Kidney epithelial cell (primary cell): ENCODE results near the gene SH3GL2. TPM values are rescaled to one million over a fixed set of nuclear protein-coding genes. Genes with fewer than 3 reads are reported as not detected.

Experiments
- DNase-seq: peaks from one replicate; pipeline ENCODE4 v3.0.0-alpha.2; 2010; ENCODE audit warnings: low read depth
- H3K27me3 ChIP-seq: 2 replicates; pipeline ENCODE4 v1.6.0; 2011; ENCODE audit warnings: low read length; ENCODE audit not compliant: control insufficient read depth, insufficient read depth
- H3K36me3 ChIP-seq: 2 replicates; pipeline ENCODE4 v1.5.1; 2011; ENCODE audit warnings: low read length; ENCODE audit not compliant: control insufficient read depth, insufficient read depth
- H3K4me3 ChIP-seq: 2 replicates; pipeline ENCODE4 v1.5.1; 2011; ENCODE audit warnings: low read depth, mild to moderate bottlenecking, control low read depth, low read length
- CTCF ChIP-seq: IDR thresholded peaks from 2 replicates; pipeline ENCODE4 v1.5.1; 2011; ENCODE audit warnings: mild to moderate bottlenecking, moderate library complexity, low read length, control low read depth, inconsistent platforms; ENCODE audit not compliant: insufficient read depth, poor library complexity, severe bottlenecking
- total RNA-seq: library from RNA; depleted of rRNA; stranded (reverse); fragments of >200 nt; gene quantifications from 2 replicates; pipeline ENCODE4 v1.2.3, GENCODE V29; 2015

SH3GL2 gene
- total RNA-seq, 1 donor from 2014 or later: 3.5 TPM

DNA sequence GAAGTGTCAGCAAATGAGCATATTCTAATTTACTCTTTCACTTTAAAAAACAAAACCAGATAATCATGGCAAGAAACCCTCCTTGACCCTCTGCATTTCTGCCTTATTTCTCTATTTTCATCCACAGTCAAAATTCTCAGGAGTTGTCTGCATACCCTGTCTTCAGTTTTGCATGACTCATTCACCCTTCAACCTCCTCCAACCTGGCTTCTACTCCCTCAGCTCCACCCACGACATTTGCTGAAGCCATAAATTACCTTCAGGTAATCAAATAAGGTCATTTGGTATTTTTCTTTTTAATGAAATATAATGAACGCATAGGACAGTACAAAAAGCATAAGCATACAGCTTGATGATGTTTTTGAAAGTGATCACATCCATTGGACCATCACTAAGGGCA lies 27.8 kb upstream of the SH3GL2 start:
- no peak for DNase-seq
- TF ChIP-seq CTCF: no peak
- no peak overlapping the region for H3K4me3 ChIP-seq
- H3K27me3 ChIP-seq: no peaks in the 10 kb centered on the region
- no peaks in the 10 kb centered on the region for H3K36me3 ChIP-seq

GRCh38 chr9:17555362-17556054 lies 23.4 kb upstream of the SH3GL2 start:
- Histone ChIP-seq H3K4me3 (no peak overlapping the region), H3K27me3 (no peaks in the 10 kb centered on the region), H3K36me3 (no peaks in the 10 kb centered on the region)
- DNase-seq: no peak
- no peak for TF ChIP-seq CTCF

- TF ChIP-seq CTCF: no peak
- H3K4me3 ChIP-seq: no peak overlapping the region
- H3K27me3 ChIP-seq: no peaks in the 10 kb centered on the region
- no peak for DNase-seq
- H3K36me3 ChIP-seq: no peaks in the 10 kb centered on the region
These were observed 22.6 kb upstream of the SH3GL2 start for GRCh38 chr9:17556255-17556654.

GRCh38 chr9:17556935-17557334 lies 21.9 kb upstream of the SH3GL2 start:
- no peaks in the 10 kb centered on the region for H3K27me3 ChIP-seq
- no peak for DNase-seq
- no peaks in the 10 kb centered on the region for H3K36me3 ChIP-seq
- no peak overlapping the region for H3K4me3 ChIP-seq
- no peak for TF ChIP-seq CTCF

DNA sequence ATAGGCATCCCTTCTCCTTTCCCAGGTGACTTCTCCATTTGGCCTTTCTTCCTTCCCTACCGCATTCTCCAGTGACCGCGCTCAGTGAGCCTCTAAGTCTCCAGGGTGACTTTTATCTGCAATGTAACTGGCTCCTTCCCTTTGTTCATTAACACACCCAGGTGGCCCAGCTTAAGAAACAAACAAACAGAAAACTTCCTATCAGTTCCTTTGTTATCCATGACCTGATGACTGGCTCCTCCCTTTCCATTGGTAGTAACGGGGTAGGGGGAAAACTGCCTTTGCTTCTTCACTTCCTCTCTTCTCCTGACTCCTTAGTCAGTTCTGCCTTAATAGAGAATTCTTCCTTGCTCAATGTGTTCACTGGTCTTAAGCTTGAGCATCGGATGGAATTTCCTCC lies 7.0 kb upstream of the SH3GL2 start:
- DNase-seq: no peak
- no peaks in the 10 kb centered on the region for H3K36me3 ChIP-seq
- H3K4me3 ChIP-seq: no peak overlapping the region
- no peaks in the 10 kb centered on the region for H3K27me3 ChIP-seq
- TF ChIP-seq CTCF: no peak

DNA sequence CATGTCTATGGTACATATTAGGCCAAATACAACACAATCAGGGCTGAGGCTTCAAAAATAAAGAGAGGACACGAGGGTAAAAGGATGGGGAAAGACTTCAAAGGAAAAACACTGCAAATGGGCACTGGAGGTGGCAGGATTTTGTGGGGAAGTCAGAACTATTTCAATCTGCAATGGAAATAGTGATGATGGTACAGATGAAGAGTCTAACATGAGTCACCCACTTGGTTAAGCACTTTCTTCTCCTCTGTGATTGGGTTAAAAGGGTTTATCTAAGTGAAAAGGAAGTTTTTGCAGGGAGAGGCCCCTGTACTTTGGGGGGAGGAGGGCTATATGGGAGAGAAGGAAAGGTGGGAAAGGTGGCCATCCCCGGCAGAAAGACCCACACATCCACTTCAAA lies 4.5 kb upstream of the SH3GL2 start:
- Histone ChIP-seq H3K27me3 (peaks cover 13% of the 10 kb centered on the region), H3K4me3 (no peak overlapping the region), H3K36me3 (no peaks in the 10 kb centered on the region)
- no peak for DNase-seq
- TF ChIP-seq CTCF: no peak
